ENCODE results near the gene NFYC.
"Not testable (repeated sequence)": the region's sequence is repeated elsewhere in the genome, so short reads cannot be mapped to it uniquely, and the experiment has no call there.

The NFYC gene

GRCh38 chr1:40706626-40707025 is 15.1 kb downstream of the NFYC start:
- no peak for DNase-seq (ENCODE audit: low read depth, low spot score)

GRCh38 chr1:40708750-40709099 is 17.2 kb downstream of the NFYC start:
- DNase-seq (ENCODE audit: low read depth, low spot score): no peak

- peak; percentile 90 for DNase-seq (ENCODE audit: low read depth, low spot score)
Measured at GRCh38 chr1:40709100-40709801, 17.7 kb downstream of the NFYC start.

GRCh38 chr1:40709802-40710278 is 18.3 kb downstream of the NFYC start:
- no peak for DNase-seq (ENCODE audit: low read depth, low spot score)

GRCh38 chr1:40710581-40711315 is 19.2 kb downstream of the NFYC start:
- no peak for DNase-seq (ENCODE audit: low read depth, low spot score)

- no peak for DNase-seq (ENCODE audit: low read depth, low spot score)
Measured at GRCh38 chr1:40711465-40712404, 20.2 kb downstream of the NFYC start.

GRCh38 chr1:40712405-40712944 is 21.0 kb downstream of the NFYC start:
- no peak for DNase-seq (ENCODE audit: low read depth, low spot score)

- no peak for DNase-seq (ENCODE audit: low read depth, low spot score)
Measured at GRCh38 chr1:40712997-40713396, 21.5 kb downstream of the NFYC start.

- no peak for DNase-seq (ENCODE audit: low read depth, low spot score)
Measured at GRCh38 chr1:40715491-40716059, 24.1 kb downstream of the NFYC start.

- no peak for DNase-seq (ENCODE audit: low read depth, low spot score)
Measured at GRCh38 chr1:40717065-40717464, 25.6 kb downstream of the NFYC start.

GRCh38 chr1:40717955-40718354 is 26.5 kb downstream of the NFYC start:
- no peak for DNase-seq (ENCODE audit: low read depth, low spot score)

GRCh38 chr1:40720493-40720892 is 29.0 kb downstream of the NFYC start:
- DNase-seq (ENCODE audit: low read depth, low spot score): no peak

GRCh38 chr1:40722622-40723021 is 31.1 kb downstream of the NFYC start:
- DNase-seq (ENCODE audit: low read depth, low spot score): no peak

- DNase-seq (ENCODE audit: low read depth, low spot score): no peak
Measured at GRCh38 chr1:40723196-40723955, 31.9 kb downstream of the NFYC start.

GRCh38 chr1:40727662-40728061 is 36.2 kb downstream of the NFYC start:
- not testable (repeated sequence) for DNase-seq (ENCODE audit: low read depth, low spot score)

GRCh38 chr1:40729316-40729862 is 37.9 kb downstream of the NFYC start:
- not testable (repeated sequence) for DNase-seq (ENCODE audit: low read depth, low spot score)

- no peak for DNase-seq (ENCODE audit: low read depth, low spot score)
Measured at GRCh38 chr1:40732756-40733301, 41.3 kb downstream of the NFYC start.

- no peak for DNase-seq (ENCODE audit: low read depth, low spot score)
Measured at GRCh38 chr1:40734882-40735628, 43.6 kb downstream of the NFYC start.

- no peak for DNase-seq (ENCODE audit: low read depth, low spot score)
Measured at GRCh38 chr1:40736085-40736531, 44.6 kb downstream of the NFYC start.
